AG04449 (cell line): ENCODE results near the gene LY86.
"Not testable (repeated sequence)": the region's sequence is repeated elsewhere in the genome, so short reads cannot be mapped to it uniquely, and the experiment has no call there.

Source experiments
- CTCF ChIA-PET: fragments of 350-600 bp; formaldehyde crosslinking; extraction: SDS; loops from one replicate; lab custom pipeline; 2021; ENCODE audit warnings: antibody characterized with exemption; lab: Yijun Ruan, JAX
- POLR2A ChIA-PET: fragments of 400-600, 350-600 bp; formaldehyde crosslinking; extraction: SDS; loops from one replicate; lab custom pipeline; 2020; ENCODE audit warnings: antibody characterized with exemption, inconsistent platforms; lab: Yijun Ruan, JAX
- DNase-seq: peaks from one replicate; pipeline ENCODE4 v3.0.0-alpha.2; 2010; ENCODE audit warnings: low read depth, low spot score
- H3K4me3 ChIP-seq: 2 replicates; pipeline ENCODE4 v1.5.1; 2011; ENCODE audit warnings: low read depth, mild to moderate bottlenecking, control low read depth, low read length
- CTCF ChIP-seq: IDR thresholded peaks from one replicate; pipeline ENCODE4 v1.5.1; 2011; ENCODE audit warnings: mild to moderate bottlenecking, moderate library complexity, low read length, control low read depth, inconsistent platforms; ENCODE audit not compliant: insufficient read depth; ENCODE audit errors: missing control alignments

Gene LY86

GRCh38 chr6:6604566-6604965 is 16.0 kb downstream of the LY86 start:
- no peak overlapping the region for H3K4me3 ChIP-seq
- no peak for TF ChIP-seq CTCF
- CTCF ChIA-PET, result no interaction called here
- POLR2A ChIA-PET, result no interaction called here
- DNase-seq, result no peak

GRCh38 chr6:6605873-6606272 is 17.4 kb downstream of the LY86 start:
- DNase-seq, result no peak
- ChIA-PET CTCF (no interaction called here), POLR2A (no interaction called here)
- no peak overlapping the region for H3K4me3 ChIP-seq
- no peak for TF ChIP-seq CTCF

GRCh38 chr6:6606391-6607030 is 18.0 kb downstream of the LY86 start:
- POLR2A ChIA-PET, DNase-seq, CTCF ChIA-PET, H3K4me3 ChIP-seq: not testable (repeated sequence)

GRCh38 chr6:6609450-6609849 is 20.9 kb downstream of the LY86 start:
- POLR2A ChIA-PET, result no interaction called here
- CTCF ChIA-PET, result no interaction called here
- DNase-seq, result no peak
- no peak overlapping the region for H3K4me3 ChIP-seq
- no peak for TF ChIP-seq CTCF

- ChIA-PET POLR2A (no interaction called here), CTCF (no interaction called here)
- TF ChIP-seq CTCF, result no peak
- no peak overlapping the region for H3K4me3 ChIP-seq
- DNase-seq, result no peak
Measured at GRCh38 chr6:6610031-6610591, 21.6 kb downstream of the LY86 start.

- ChIA-PET CTCF (interaction anchor here (0.7 kb wide), 1 partner anchor 8 kb away, joined by 3 read pairs; no protein-coding TSS in a partner anchor), POLR2A (no interaction called here)
- no peak overlapping the region for H3K4me3 ChIP-seq
- DNase-seq, result no peak
- no peak for TF ChIP-seq CTCF
Measured at GRCh38 chr6:6611486-6611885, 23.0 kb downstream of the LY86 start.

- no peak for DNase-seq
- H3K4me3 ChIP-seq, result no peak overlapping the region
- TF ChIP-seq CTCF, result no peak
- CTCF ChIA-PET, result no interaction called here
- POLR2A ChIA-PET, result no interaction called here
Measured at GRCh38 chr6:6612308-6612707, 23.8 kb downstream of the LY86 start.

- DNase-seq, POLR2A ChIA-PET, H3K4me3 ChIP-seq, CTCF ChIA-PET: not testable (repeated sequence)
Measured at GRCh38 chr6:6613103-6613718, 24.7 kb downstream of the LY86 start.
